HepG2 (cell line): ENCODE measurements around the gene SLC9A9. TPM values are rescaled to one million over a fixed set of nuclear protein-coding genes. Genes with fewer than 3 reads are reported as not detected.

ENCODE experiments used
- ATAC-seq: fragments of 200-7000 bp; cut with Tn5 transposase; 3 replicates; pipeline ENCODE4 v1.9.1; 2020; ENCODE audit warnings: mild to moderate bottlenecking, moderate library complexity
- BruUV-seq: library from RNA; stranded (reverse); fragments of 400-500 nt; replicated peaks from 2 replicates; lab custom pipeline; 2021; lab: Mats Ljungman, UMichigan
- CTCF ChIA-PET: fragments of 300-600 bp; formaldehyde crosslinking; extraction: SDS; loops from one replicate; lab custom pipeline; 2021; ENCODE audit warnings: low total read pairs, inconsistent platforms, low intra/inter-chr PET ratio; lab: Yijun Ruan, JAX
- POLR2A ChIA-PET: fragments of 350-600 bp; sonication (Branson Sonifier 250); formaldehyde crosslinking; loops from one replicate; lab custom pipeline; 2020; ENCODE audit warnings: antibody characterized with exemption, inconsistent platforms; lab: Yijun Ruan, JAX
- DNase-seq: peaks from one replicate; pipeline ENCODE4 v3.0.0-alpha.2; 2015; ENCODE audit warnings: low spot score
- FAIRE-seq: peaks from 3 replicates; lab custom pipeline; 2011; peaks lifted over from hg19 to GRCh38; lab: Jason Lieb, UNC
- H2AFZ ChIP-seq: one replicate; pipeline ENCODE4 v1.6.1; 2011; ENCODE audit warnings: low read length, inconsistent platforms
- H3K27ac ChIP-seq: fragments of 300-600 bp; 3 replicates; pipeline ENCODE4 v1.8.0; 2011; ENCODE audit warnings: mixed run types, mild to moderate bottlenecking, mixed read lengths, low read length, inconsistent platforms; ENCODE audit not compliant: insufficient read depth; ENCODE audit errors: extremely low read length
- H3K27me3 ChIP-seq, 2 experiments: fragments of 200-600 bp in 1 of 2; 2 replicates in 1 of 2; 3 replicates in 1 of 2; pipeline versions ENCODE4 v1.6.0 to v1.8.0; 2011; ENCODE audit warnings: low read length in 2 of 2, mild to moderate bottlenecking in 2 of 2, moderate library complexity in 2 of 2, inconsistent platforms in 1 of 2; ENCODE audit not compliant: insufficient read depth in 2 of 2, control insufficient read depth in 1 of 2
- H3K36me3 ChIP-seq, 2 experiments: fragments of 200-600 bp in 1 of 2; replicated peaks in 1 of 2; 2 replicates in 1 of 2; 3 replicates in 1 of 2; pipeline versions ENCODE4 v1.5.1 to v1.8.0; 2011; ENCODE audit warnings: low read length in 2 of 2, inconsistent platforms in 1 of 2; ENCODE audit not compliant: insufficient read depth in 2 of 2, control insufficient read depth in 1 of 2
- H3K4me1 ChIP-seq: 2 replicates; pipeline ENCODE4 v1.5.1; 2012; ENCODE audit warnings: low read length, inconsistent platforms; ENCODE audit not compliant: insufficient read depth
- H3K4me2 ChIP-seq: 2 replicates; pipeline ENCODE4 v1.6.0; 2011; ENCODE audit warnings: low read depth, low read length, inconsistent platforms
- H3K4me3 ChIP-seq, 3 experiments: fragments of 200-600 bp in 1 of 3; sonication (generic), shearing (Covaris generic) in 1 of 3; replicated peaks in 1 of 3; 2 replicates each; pipeline ENCODE4 v1.5.1; 2011 to 2016; ENCODE audit warnings: low read length in 3 of 3, inconsistent platforms in 2 of 3, low read depth in 2 of 3, mild to moderate bottlenecking in 2 of 3, control low read depth in 1 of 3, mixed read lengths in 1 of 3; ENCODE audit not compliant: insufficient read depth in 1 of 3
- H3K79me2 ChIP-seq: one replicate; pipeline ENCODE4 v1.6.1; 2011; ENCODE audit warnings: low read length, inconsistent platforms; ENCODE audit not compliant: insufficient read depth
- H3K9ac ChIP-seq: 2 replicates; pipeline ENCODE4 v1.6.0; 2011; ENCODE audit warnings: mild to moderate bottlenecking, low read depth, low read length, inconsistent platforms; ENCODE audit not compliant: insufficient read depth
- H3K9me3 ChIP-seq: 2 replicates; pipeline ENCODE4 v1.5.1; 2012; ENCODE audit warnings: mild to moderate bottlenecking, low read length
- H4K20me1 ChIP-seq: 2 replicates; pipeline ENCODE4 v1.6.0; 2011; ENCODE audit warnings: inconsistent platforms, mild to moderate bottlenecking, low read length, moderate library complexity; ENCODE audit not compliant: insufficient read depth
- ATF7 ChIP-seq, 2 experiments: fragments of 450-650 bp in 1 of 2; sonication (generic) in 1 of 2; formaldehyde crosslinking in 1 of 2; IDR thresholded peaks; 2 replicates each; pipeline versions ENCODE4 v1.4.0 to v1.6.1; 2016 to 2020; ENCODE audit warnings: antibody characterized with exemption in 1 of 2, mild to moderate bottlenecking in 1 of 2, missing genetic modification reagents in 1 of 2
- CREB1 ChIP-seq, 2 experiments: fragments of 450-650 bp in 1 of 2; IDR thresholded peaks; 2 replicates each; pipeline ENCODE4 v1.6.1; 2016 to 2017; ENCODE audit warnings: control low read depth in 1 of 2, mild to moderate bottlenecking in 1 of 2, missing compliant biosample characterization in 1 of 2, missing genetic modification characterization in 1 of 2
- LCORL ChIP-seq, 2 experiments: fragments of 450-650 bp in 1 of 2; sonication (generic) in 1 of 2; formaldehyde crosslinking in 1 of 2; IDR thresholded peaks; 2 replicates each; pipeline versions ENCODE4 v1.5.0 to v1.6.1; 2017 to 2020; ENCODE audit warnings: antibody characterized with exemption in 1 of 2, missing genetic modification reagents in 1 of 2
- MED8 ChIP-seq: sonication (generic); formaldehyde crosslinking; IDR thresholded peaks from 2 replicates; pipeline ENCODE4 v1.8.1; 2023; ENCODE audit warnings: mild to moderate bottlenecking, missing genetic modification reagents; ENCODE audit not compliant: insufficient replicate concordance
- RERE ChIP-seq: IDR thresholded peaks from 2 replicates; pipeline ENCODE4 v1.6.1; 2016; ENCODE audit warnings: low read depth, missing genetic modification reagents, missing compliant biosample characterization
- YEATS4 ChIP-seq: sonication (generic); formaldehyde crosslinking; IDR thresholded peaks from 2 replicates; pipeline ENCODE4 v1.4.0; 2020; ENCODE audit warnings: missing genetic modification reagents, borderline replicate concordance
- ZKSCAN5 ChIP-seq: sonication (generic); formaldehyde crosslinking; IDR thresholded peaks from 2 replicates; pipeline ENCODE4 v1.5.1; 2020; ENCODE audit warnings: mild to moderate bottlenecking, missing genetic modification reagents
- ZNF136 ChIP-seq: sonication (generic); formaldehyde crosslinking; IDR thresholded peaks from 2 replicates; pipeline ENCODE4 v1.8.1; 2022; ENCODE audit warnings: low read depth, mild to moderate bottlenecking, moderate library complexity, missing genetic modification reagents
- ZNF33A ChIP-seq: sonication (generic); formaldehyde crosslinking; IDR thresholded peaks from 2 replicates; pipeline ENCODE4 v1.5.1; 2020; ENCODE audit warnings: missing genetic modification reagents, mild to moderate bottlenecking, moderate library complexity, borderline replicate concordance
- ZNF496 ChIP-seq: sonication (generic); formaldehyde crosslinking; IDR thresholded peaks from 2 replicates; pipeline ENCODE4 v1.8.1; 2023; ENCODE audit warnings: mild to moderate bottlenecking, moderate library complexity, missing genetic modification reagents; ENCODE audit not compliant: insufficient replicate concordance
- WGBS: methylation state at CpG from one replicate; pipeline ENCODE4 v1.1.6; 2017; ENCODE audit warnings: low lambda C conversion rate; 5-methylcytosine and 5-hydroxymethylcytosine counted together
- in situ Hi-C: cut with HindIII; loops from 2 replicates; pipeline ENCODE4 v1.10.0; 2017; ENCODE audit warnings: low pct_unique_long_range_greater_than_20kb; ENCODE audit not compliant: extremely low pct_ligation_motif_present
- intact Hi-C: fragments of 100-400 bp; cut with micrococcal nuclease; formaldehyde crosslinking; loops from one replicate; pipeline ENCODE4 v1.10.0; 2022; ENCODE audit not compliant: unreplicated experiment
- polyA plus RNA-seq, 8 experiments: library from polyadenylated mRNA; depleted of rRNA in 3 of 8; stranded (reverse) in 7 of 8; unstranded in 1 of 8; fragments of >200 nt; fragmentation: Illumina TruSeq in 4 of 8; extraction: Trizol in 4 of 8; gene quantifications; 2 replicates each; pipeline versions ENCODE4 v1.2.1 to v1.2.3, GENCODE V29; 2011 to 2016; ENCODE audit warnings: low read depth in 4 of 8, missing spikeins in 1 of 8, mixed read lengths in 1 of 8; ENCODE audit not compliant: insufficient read depth in 1 of 8
- total RNA-seq, 5 experiments: library from RNA; depleted of rRNA; stranded (reverse); fragments of >200 nt; fragmentation: Illumina TruSeq; extraction: Trizol; gene quantifications; 2 replicates each; pipeline ENCODE4 v1.2.3, GENCODE V29; 2016; ENCODE audit warnings: low read depth in 1 of 5
- TF ChIP-seq, protein P1 (sequence below): sonication (generic); formaldehyde crosslinking; IDR thresholded peaks from 2 replicates; pipeline ENCODE4 v1.5.0; 2020; ENCODE audit warnings: mild to moderate bottlenecking, missing genetic modification reagents, borderline replicate concordance
- TF ChIP-seq, protein P2 (sequence below), 2 experiments: sonication (generic) in 1 of 2; formaldehyde crosslinking in 1 of 2; IDR thresholded peaks; 2 replicates each; pipeline versions ENCODE4 v1.5.1 to v1.6.1; 2011 to 2020; ENCODE audit warnings: borderline replicate concordance in 1 of 2, low read depth in 1 of 2, low read length in 1 of 2, mild to moderate bottlenecking in 1 of 2, missing genetic modification reagents in 1 of 2, moderate library complexity in 1 of 2

SLC9A9 gene
- total and polyA plus RNA-seq, 2 of the 13 experiments (the other 11 are each of a cell fraction or from before 2014, with no cell fraction given) = not detected

DNA sequence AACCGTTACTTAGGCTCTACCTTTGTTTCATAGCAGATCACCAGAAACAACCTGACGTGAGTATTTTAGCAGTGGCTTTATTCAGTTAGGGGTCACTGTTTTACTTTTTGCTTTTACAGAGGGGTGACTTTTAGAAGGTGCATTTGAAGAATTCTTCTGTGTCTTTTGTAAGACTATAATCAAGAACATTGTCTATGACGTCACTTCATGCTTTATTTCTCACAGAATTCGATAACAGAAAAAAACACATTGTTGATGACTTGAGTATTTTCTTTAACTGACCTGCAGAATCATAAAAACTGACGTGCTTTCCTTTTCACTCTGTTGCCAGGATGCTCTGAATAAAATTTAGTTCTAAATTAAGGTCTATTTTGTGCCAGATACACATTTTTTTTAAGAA, 244.5 kb downstream of the SLC9A9 start:
- no peak for FAIRE-seq

More for the DNA sequence above, 244.5 kb downstream of the SLC9A9 start:
- Histone ChIP-seq H3K27me3 (no peaks in the 10 kb centered on the region), H3K36me3 (no peaks in the 10 kb centered on the region), H4K20me1 (no peaks in the 10 kb centered on the region), H3K9ac (no peak overlapping the region), H3K4me2 (no peak overlapping the region), H2AFZ (no peak overlapping the region), H3K4me1 (no peaks in the 10 kb centered on the region), H3K9me3 (no peaks in the 10 kb centered on the region), H3K4me3 (no peak overlapping the region), H3K79me2 (no peaks in the 10 kb centered on the region), H3K27ac (no peak overlapping the region)
- no peak for DNase-seq
- in situ Hi-C loops = no loop called here
- BruUV-seq = no TSS peak
- 2% methylated on average over 5 of the region's 5 CpGs for WGBS
- no peak for ATAC-seq
- intact Hi-C loops = no loop called here
- ChIA-PET POLR2A (no interaction called here), CTCF (no interaction called here)
- TF ChIP-seq MED8 (CRISPR knock-in tag) (no peak), CREB1 (IDR thresholded peaks at IDR 0.05) (peak; percentile 97), CREB1 (CRISPR knock-in tag; IDR thresholded peaks at IDR 0.05) (no peak), LCORL (IDR thresholded peaks at IDR 0.05) (no peak), LCORL (CRISPR knock-in tag; IDR thresholded peaks at IDR 0.05) (no peak), ZNF33A (CRISPR knock-in tag) (no peak), YEATS4 (CRISPR knock-in tag) (no peak), ZNF496 (no peak), ATF7 (IDR thresholded peaks at IDR 0.05) (peak; percentile 98), ATF7 (CRISPR knock-in tag; IDR thresholded peaks at IDR 0.05) (no peak), ZNF136 (CRISPR knock-in tag) (no peak), RERE (CRISPR knock-in tag) (no peak), ZKSCAN5 (CRISPR knock-in tag) (no peak)
- TF ChIP-seq, protein P1, sequence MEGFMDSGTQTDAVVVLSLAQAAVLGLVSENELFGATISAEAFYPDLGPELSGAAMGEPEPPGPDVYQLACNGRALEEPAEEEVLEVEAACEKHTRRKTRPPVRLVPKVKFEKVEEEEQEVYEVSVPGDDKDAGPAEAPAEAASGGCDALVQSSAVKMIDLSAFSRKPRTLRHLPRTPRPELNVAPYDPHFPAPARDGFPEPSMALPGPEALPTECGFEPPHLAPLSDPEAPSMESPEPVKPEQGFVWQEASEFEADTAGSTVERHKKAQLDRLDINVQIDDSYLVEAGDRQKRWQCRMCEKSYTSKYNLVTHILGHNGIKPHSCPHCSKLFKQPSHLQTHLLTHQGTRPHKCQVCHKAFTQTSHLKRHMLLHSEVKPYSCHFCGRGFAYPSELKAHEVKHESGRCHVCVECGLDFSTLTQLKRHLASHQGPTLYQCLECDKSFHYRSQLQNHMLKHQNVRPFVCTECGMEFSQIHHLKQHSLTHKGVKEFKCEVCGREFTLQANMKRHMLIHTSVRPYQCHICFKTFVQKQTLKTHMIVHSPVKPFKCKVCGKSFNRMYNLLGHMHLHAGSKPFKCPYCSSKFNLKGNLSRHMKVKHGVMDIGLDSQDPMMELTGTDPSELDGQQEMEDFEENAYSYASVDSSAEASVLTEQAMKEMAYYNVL (CRISPR knock-in tag) = no peak
- TF ChIP-seq, protein P2, sequence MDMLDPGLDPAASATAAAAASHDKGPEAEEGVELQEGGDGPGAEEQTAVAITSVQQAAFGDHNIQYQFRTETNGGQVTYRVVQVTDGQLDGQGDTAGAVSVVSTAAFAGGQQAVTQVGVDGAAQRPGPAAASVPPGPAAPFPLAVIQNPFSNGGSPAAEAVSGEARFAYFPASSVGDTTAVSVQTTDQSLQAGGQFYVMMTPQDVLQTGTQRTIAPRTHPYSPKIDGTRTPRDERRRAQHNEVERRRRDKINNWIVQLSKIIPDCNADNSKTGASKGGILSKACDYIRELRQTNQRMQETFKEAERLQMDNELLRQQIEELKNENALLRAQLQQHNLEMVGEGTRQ (IDR thresholded peaks at IDR 0.05; ENCODE audit: low read depth, low read length) = no peak
- TF ChIP-seq, protein P2 (CRISPR knock-in tag; IDR thresholded peaks at IDR 0.05; ENCODE audit: borderline replicate concordance) = no peak
